ENCODE results near the gene TRIM59.
A peak's percentile ranks its signal among the peaks of the same experiment; 100 is the strongest.

Gene TRIM59

GRCh38 chr3:160449636-160450598 lies at the start of gene TRIM59:
TSS of gene TRIM59 (minus strand) at chr3:160449786. CDS start at chr3:160439183, 10,603 bp downstream.
- DNase-seq = peak; percentile 98

GRCh38 chr3:160498202-160498601 lies 48.6 kb upstream of the TRIM59 start:
- no peak for DNase-seq

- DNase-seq = no peak
Measured at GRCh38 chr3:160490166-160490565, 40.6 kb upstream of the TRIM59 start.

GRCh38 chr3:160486459-160486869 lies 36.9 kb upstream of the TRIM59 start:
- DNase-seq = peak; percentile 10

GRCh38 chr3:160482796-160483195 lies 33.2 kb upstream of the TRIM59 start:
- DNase-seq = no peak

- no peak for DNase-seq
Measured at GRCh38 chr3:160481856-160482255, 32.3 kb upstream of the TRIM59 start.

DNA sequence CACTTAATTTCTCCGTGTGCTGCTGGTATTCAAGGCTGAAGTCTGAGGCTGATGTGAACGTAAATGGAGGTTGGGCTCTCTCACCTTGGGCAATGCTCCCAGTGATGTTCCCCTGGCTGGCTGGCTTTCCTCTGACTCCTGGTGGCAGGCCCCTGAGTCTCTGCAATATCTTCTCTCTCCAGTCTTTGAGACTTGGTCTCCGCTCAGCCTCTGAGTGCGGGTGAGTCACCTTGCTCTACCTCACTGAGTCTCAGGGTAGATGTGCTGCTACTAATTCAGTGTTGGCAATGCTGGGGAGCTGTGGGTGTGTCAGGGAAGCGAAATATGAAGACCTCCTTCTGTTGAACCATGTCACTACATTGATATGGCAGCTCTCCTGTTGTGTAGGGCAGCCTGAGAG lies 31.3 kb upstream of the TRIM59 start:
- no peak for DNase-seq

- no peak for DNase-seq
Measured at GRCh38 chr3:160479376-160479775, 29.8 kb upstream of the TRIM59 start.

GRCh38 chr3:160478338-160478737 lies 28.8 kb upstream of the TRIM59 start:
- DNase-seq = no peak

- no peak for DNase-seq
Measured at GRCh38 chr3:160477750-160478149, 28.2 kb upstream of the TRIM59 start.

- no peak for DNase-seq
Measured at GRCh38 chr3:160475884-160476283, 26.3 kb upstream of the TRIM59 start.

DNA sequence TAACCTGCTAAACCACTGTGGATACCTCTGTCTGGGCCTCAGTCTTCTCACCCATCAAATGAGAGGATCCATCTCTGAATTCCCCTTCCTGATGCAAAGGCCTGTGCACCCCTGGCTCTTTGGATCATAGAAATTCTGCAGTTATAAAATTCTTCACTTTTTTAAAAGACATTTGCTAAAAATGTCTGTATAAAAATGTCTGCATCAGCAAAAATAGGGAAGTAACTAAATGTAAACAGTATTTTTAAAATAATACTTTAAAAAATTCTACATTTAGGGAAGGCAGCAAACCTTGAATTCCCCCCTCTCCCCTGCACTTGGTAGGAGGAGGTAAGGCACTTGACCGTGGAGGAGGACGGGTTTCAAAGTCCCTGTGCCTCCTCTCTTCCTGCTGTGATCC lies 25.6 kb upstream of the TRIM59 start:
- DNase-seq = no peak

DNA sequence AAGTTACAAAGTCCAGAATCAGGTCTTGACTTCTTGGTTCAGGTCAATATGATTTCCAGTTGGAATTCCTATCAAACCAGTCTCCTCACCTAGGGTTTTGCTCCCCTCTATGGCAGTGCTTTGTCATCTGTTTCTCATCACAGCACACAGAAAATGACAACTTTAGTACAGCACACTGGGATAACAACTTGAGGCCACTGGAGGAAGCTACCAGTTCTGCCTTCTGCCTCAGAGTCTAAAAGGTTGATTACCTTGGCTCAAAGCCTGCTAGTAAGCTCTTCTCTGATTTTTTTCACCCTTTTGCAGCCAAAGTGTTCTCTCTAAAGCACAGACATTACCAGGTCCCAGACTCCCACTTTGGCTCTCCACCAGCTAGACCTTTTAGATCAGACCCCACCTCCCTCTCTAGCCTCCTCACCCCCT lies 24.8 kb upstream of the TRIM59 start:
- DNase-seq = no peak

GRCh38 chr3:160473978-160474377 lies 24.4 kb upstream of the TRIM59 start:
- no peak for DNase-seq

GRCh38 chr3:160473221-160473620 lies 23.6 kb upstream of the TRIM59 start:
- DNase-seq = no peak

DNA sequence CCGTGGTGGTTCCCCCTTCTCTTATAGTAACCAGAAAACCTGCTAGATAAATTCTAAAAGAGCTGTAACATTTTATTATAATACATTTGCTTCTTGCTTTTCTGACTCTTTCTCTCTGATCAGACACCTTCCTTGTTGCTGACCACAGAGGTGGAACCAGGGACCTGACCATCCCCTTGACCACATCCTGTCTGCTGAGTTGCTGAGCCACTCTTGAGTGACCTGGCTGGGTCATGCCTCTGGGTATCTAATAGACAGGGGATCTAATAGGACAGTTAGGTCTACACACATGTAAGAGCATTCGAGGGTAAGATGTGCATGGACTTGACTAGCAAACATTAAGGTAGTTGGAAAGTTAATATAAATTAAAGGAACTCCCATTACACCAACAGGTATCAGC lies 22.8 kb upstream of the TRIM59 start:
- DNase-seq = no peak

DNA sequence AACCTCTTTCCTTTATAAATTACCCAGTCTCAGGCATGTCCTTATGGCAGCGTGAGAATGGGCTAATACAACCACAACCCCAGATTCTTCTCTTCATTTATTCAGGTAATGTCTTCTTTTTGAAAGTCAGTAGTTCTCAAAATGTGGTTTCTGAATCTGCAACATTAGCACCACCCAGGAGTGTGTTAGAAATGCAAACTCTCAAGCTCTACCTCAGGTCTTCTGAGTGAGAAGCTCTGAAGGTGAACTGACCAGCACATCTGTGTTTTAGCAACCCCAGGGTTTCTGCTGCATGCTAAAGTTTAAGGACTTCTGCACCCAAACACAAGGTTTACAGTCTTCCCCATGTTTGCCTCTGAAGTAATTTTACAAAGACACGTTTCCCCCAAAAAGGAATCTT lies 22.3 kb upstream of the TRIM59 start:
- DNase-seq = no peak

- no peak for DNase-seq
Measured at GRCh38 chr3:160470181-160470580, 20.6 kb upstream of the TRIM59 start.

GRCh38 chr3:160464971-160465370 lies 15.4 kb upstream of the TRIM59 start:
- DNase-seq = no peak

DNA sequence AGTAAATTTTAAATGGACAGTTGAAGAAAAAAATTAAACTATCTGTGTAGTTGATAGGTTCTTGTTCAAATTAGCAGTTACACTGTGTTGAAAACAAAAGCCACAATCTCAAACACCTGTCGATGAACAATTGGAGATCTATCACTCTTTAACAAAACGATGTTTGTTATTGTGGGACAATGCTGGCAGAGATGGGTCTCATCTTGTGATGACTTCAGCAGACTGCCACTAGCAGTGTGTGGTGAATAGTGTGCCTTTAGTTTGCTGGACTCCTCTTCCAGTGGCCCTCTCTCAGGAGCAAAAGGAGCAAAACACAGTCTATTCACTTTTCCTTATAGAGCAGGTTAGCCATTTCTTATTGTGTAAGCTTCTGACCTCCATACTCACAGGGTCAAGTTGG lies 14.7 kb upstream of the TRIM59 start:
- DNase-seq = no peak

DNA sequence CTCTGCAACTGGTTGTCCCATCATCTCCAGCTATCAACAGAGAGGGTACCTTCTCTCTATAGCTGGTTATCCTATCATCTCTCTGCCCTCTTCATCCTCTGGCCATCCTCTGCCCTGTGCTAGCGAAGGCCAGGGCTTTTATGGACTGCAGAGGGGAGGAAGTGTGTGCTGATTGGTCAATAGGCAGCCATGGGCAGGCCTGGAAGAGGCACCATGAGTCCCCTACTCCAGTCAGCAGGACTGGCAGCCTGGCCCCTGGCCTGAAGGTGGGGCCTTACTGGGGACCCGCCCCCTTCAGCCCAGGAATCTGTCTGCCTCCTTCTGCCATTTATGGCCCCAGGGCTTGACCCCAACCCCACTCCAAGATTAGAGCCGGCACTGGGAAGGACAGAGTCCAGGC lies 10.4 kb upstream of the TRIM59 start:
- DNase-seq = no peak

DNA sequence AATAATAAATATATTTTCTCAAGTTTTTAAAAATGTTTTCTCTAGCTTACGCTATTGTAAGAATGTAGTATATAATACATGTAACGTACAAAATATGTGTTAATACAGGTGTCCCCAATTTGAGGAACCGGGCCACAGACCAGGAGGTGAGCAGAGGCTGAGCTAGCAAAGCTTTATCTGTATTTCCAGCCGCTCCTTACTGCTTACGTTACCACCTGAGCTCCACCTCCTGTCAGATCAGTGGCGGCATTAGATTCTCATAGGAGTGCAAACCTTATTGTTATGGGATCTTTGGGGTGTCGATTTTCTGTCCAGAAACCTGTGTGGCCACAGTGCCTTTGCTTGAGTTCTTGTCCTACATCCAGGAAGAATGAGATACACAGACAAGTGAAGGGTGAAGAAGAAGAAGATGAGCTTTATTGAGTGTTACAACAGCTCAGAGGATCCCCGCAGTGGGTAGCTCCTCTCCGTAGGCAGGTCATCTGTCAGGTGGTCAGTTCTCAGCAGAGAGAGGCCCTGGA lies 9.9 kb upstream of the TRIM59 start:
- DNase-seq = no peak

DNA sequence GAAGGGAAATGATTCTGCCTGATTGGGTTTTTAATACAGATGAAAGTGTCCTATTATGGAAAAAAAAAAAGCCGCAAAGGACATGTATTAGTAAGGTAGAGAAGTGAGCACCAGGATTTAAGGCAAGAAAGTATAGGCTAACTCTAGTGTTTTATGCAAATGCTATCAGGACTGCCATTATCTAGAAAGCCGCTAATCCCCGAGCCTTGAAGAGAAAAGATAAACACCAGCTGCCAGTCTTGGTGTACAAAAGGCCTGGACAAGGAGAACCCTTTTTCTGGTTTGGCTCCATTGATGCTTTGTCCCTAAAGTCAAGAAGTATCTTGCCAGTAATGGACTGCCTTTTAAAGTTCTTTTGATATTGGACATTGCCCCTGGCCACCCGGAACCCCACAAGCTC lies 8.6 kb upstream of the TRIM59 start:
- no peak for DNase-seq

DNA sequence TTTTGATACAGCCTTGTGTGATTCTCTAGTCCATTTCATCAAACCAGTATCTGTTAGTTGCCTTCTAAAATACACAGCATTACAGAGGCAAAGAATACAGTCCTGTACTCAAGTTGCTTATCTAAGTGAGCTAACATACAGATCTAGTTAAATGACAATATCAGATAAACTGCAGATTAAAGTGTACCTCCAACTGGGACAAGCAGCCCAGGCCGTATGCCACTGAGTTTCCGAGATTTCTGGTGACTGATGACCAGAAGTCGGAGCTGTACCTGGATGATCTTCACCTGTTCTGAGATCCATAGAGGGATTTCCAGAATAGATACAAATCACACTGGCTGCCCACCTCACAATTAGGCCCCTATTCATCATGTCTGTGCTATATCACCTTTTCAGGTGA lies 6.3 kb upstream of the TRIM59 start:
- DNase-seq = no peak

DNA sequence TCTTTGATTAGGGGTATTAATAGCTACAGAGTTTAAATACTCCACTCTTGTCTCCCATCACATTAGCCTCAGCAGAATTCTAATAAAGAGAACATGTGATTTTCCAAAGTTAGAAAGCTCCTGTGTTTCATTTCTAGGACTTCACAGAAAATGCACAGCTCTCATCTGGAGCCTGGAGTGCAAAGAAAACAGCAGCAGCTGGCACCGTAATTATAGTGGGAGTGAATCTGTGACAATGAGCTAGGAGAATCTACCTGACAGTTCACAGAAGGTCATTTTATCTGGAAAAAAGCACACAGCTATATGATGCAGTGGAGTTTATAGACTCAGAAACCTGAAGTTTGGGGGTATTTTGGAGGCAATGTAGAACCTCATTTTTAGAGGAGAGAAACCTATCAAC lies 5.4 kb upstream of the TRIM59 start:
- no peak for DNase-seq
